GM19025 (cell line): Measurements from ENCODE around the gene IGFBP3.

Source experiments
- ATAC-seq: cut with Tn5 transposase; IDR thresholded peaks from one replicate; pipeline ENCODE4 v1.9.1; 2021; ENCODE audit warnings: mild to moderate bottlenecking, low read depth, moderate library complexity; ENCODE audit not compliant: unreplicated experiment

Gene IGFBP3

DNA sequence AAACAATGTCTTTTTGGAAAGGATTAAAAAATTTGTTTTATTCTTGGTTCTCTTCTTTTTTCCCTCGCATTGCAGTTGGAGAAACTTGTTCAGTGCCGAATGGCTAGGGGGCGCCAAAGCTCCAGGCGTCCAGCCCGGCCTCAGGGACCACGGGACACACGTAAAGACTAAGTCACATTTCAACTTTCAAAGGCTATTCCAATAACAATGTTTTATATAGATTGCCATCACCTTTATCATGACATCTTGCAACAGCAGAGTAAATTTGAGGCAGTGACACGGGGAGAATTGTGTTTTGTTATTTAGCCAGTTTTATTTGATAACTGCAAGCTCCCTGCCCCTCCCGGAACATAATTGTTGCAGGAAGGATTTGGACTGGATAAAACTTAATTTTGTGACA is 2.2 kb upstream of the IGFBP3 start:
- ATAC-seq: no peak

DNA sequence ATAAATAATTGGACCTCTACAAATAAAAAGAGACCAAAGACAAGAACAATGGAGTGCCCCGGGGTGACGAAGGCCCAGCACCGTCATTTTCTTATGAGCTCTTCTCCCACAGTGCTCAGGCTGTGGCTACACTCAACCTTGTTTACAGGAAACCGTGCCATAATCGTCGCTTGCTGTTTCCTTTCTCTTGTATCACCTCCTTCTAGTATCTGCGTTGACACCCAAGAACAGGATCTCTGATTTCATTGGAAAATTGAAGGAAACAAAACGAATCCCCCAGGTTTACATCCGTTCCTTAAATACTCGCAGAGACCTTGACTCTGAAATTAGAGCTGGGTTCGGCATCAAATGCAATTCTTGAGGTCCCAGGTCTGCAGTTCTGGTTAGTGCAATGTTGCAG is 1.7 kb upstream of the IGFBP3 start:
- no peak for ATAC-seq

DNA sequence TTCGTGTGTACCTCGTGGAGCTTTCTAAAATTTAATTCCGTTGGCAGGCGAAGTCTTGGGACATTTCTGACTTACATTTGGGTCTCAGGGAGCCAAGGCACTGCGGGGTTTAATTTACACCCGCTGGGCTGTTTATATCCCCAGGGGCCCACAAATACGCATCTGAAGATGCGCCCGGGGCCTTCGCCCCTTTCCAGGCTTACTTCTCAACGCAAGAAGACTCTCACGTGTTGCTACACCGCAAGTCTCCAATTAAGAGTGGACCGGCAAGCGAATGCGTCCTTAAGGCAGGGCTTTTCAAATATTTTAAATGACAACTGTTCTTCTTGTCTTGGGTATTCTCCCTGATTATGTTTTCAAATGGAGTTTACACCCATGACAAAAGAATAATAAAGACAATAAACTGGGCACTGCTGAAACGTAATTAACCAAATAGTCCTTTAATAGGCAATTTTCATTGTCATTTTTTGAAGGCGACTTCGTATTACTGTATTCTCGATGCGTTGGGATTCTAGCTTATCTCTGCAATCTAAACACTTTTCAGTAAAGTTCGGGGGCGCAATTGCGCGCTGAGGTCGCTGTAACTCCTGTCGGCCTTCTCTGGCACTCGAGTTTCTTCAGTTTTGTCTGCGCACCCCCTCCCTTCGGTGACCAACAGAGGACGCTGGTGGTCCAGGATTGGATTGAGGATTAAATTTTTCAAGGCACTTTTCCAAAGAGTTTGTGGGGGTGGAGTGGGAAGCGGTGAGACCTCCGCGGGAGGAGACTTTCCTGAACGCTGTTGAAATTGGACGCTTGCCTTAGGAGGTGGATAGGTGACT is 837 bp upstream of the IGFBP3 start:
- no peak for ATAC-seq

DNA sequence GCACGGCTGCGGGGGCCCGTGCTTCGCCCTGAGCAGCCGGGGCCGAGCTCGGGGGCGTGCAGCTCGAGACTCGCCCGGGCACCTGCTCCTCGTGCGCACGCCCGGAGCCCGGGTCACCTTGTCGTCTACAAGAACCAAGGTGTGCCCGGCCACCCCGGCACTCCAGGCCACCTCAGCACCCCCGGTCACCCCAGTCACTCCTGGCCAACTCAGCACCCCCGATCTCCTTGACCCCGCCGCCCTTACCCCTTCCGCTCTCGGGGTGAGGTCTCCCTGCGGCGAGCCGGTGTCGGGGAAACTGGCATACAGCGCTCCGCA is 268 bp upstream of the IGFBP3 start:
- no peak for ATAC-seq

DNA sequence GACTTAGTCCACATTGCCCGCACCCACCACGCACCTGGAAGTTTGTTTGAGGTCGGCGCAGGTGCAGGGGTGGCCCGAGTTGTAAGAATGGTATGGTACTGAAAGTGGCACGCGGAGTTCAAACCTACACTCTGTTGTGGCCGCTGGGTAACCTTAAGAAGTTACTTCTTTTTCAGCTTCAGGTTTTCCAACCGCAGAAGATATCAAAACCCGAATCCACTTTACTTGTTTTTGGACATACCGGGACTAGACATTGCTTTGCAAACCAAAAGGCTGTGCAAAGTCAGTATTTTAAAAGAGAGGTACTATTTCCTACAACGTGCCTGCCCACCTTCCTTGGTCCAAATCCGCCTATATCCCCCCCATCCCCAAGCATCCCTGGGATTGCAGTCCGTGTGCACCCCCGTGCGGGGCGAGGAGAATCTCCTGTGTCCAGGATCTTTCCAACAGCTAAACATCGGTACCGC is 1.0 kb downstream of the IGFBP3 start:
- no peak for ATAC-seq

DNA sequence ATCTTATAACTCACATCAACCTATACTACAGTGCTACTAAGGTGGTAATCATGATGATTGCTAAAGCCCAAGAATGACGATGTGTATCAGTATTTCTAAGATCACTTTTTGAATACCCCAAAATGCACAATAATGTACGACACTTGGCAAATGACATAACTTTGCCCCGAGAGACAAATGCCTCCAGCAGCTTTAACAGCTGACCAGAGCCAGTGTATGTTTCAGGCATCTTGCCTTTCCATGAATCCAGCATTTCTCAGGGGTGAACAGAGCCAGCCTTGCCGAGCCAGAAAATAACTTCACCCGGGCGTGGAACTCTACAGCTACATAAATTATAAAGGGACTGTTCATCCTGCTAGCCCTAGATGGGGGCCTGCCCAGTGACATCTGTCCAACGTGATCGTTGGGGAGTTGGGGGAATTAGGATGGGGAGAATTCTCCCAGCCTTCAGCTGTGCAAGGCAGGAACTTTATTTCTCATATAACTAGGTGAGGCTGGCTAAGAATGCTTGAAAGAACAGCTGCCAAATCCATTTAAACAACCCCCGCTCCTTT is 1.8 kb downstream of the IGFBP3 start:
- no peak for ATAC-seq

DNA sequence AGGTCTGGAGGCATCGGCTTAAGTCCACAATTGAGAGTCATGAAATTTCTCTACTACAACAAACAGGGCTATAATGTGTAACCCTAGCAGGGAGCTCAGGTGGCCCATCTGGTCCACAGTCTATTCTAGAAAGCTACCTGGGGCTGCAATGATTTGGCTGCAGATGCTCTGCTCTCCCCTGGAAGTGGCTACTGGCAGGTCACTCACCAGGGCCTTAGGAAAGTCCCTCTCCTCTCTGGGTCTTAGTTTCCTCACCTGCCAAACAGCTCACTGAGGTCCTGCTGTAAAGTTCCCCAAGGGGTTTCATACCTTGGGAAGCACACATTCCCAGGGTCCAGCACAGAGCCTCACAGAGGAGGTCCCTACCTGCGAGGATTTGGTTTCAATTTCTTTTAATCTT is 2.5 kb downstream of the IGFBP3 start:
- no peak for ATAC-seq

DNA sequence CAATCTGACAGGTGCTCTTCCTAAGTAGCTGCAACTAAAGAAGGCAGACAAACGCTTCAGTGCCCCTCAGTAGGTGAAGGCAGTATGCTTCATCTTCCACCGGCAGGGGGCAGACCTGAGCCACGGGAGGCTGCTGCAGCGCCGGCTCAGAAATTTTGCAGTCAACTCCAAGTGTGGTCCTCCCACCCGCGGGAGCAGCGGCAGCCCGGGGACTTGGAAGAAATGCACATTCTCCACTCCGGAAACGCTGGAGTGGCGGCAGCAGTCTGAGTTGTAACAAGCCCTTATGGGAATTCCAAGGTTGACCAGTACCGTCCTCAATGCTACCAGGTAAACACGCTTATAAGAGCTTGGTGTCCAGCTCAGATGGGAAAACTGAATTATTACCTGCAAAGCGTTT is 3.4 kb downstream of the IGFBP3 start:
- ATAC-seq: peak; percentile 50

DNA sequence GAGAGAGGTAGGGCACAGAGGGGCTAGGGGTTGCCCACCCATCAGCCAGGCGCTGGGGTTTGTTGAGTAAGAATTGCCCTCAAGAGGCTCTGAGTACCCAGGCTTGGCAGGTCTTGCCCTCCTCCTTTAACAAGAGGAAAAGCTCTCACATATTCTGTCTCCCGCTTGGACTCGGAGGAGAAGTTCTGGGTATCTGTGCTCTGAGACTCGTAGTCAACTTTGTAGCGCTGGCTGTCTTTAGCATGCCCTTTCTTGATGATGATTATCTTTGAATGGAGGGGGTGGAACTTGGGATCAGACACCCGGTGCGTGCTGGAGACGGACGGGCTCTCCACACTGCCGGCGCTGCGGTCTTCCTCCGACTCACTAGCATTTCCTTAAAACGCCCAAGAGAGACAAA is 4.0 kb downstream of the IGFBP3 start:
- ATAC-seq: no peak

DNA sequence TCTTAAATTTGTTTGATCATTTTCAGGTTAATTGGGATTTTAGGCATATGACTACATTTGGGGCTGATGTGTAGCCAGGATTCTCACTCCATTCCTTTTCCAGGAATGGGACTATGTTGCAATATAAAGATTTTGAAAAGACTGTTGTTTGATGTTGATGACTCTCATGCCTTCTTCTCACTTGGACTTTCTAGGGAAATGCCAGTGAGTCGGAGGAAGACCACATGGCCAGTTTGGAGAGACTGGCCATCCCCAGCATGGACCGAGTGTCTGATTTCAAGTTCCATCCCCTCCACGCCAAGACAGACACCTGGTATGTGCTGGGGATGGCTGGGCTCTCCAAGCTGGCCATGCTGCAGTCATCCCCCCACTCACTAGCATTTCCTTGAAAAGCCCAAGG is 5.5 kb downstream of the IGFBP3 start:
- no peak for ATAC-seq

DNA sequence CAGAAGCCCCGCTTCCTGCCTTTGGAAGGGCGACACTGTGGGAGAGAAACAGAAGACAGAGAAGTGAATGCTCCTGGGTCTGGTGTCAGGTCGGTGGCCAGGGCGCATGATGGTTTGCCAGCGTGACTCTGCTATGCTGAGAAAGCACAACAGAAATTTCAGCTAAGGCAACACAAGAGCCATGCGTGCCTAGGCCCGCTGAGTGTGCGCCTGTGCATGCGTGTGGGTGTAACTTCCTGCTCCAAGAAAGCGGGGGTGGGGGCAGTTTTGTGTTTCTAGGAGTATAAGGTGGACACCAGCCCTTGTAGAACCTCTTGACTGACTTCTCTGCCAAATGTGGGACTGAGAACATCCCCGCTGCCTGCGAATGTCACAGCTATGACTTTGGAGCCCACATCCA is 6.2 kb downstream of the IGFBP3 start:
- ATAC-seq: no peak

DNA sequence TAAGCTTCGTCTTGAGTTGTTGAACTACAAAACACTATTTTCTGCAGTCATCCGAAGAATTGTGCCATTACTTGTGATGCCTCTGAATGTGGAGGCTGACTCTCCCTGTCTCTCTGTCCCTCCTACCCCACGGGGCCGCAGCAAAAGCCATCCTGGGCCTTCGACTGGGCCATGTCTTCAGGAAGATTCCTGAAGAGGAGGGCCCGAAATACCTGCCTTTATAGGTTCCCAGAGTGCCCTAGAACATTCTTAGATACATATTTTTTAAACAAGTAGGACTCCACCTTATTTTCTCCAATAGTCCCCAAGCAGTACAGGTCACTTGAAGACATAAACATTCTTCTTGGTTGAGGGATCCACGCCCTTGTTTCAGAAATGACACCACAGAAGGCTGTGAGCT is 8.1 kb downstream of the IGFBP3 start:
- ATAC-seq: no peak

DNA sequence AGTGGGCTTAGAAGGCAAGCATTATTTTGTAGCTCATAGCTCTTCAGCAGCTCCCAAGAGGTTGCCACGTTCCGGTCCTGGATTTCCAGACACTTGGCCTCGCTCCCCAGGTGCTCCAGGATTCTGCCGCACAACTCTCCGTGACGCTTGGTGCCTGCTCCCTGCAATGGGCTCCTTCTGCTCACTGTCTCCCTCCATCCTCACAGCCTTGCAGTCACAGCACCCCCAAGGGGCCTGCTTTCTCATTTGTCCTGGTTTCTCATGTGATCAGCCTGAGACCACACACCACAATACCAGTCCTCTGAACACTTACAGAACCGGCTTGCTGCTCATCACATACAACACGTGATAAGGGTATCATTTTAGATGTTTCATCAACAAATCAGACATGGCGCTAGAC is 9.8 kb downstream of the IGFBP3 start:
- ATAC-seq: no peak

DNA sequence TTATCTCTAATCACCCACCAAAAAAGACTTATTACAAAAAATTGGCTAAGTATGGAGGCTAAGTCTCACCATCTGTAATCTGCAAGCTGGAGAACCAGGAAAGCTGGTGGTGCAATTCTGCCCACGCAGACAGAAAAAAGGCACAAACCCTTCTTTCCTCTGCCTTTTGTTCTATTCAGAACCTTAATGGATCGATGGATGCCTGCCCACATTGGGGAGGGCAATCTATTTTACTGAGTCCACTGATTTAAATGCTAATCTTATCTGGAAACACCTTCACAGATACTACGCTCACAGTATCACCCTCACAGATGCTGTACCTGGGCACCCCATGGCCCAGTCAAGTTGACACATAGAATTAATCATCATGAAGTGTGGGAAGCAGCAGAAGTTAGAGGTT is 10.2 kb downstream of the IGFBP3 start:
- no peak for ATAC-seq

DNA sequence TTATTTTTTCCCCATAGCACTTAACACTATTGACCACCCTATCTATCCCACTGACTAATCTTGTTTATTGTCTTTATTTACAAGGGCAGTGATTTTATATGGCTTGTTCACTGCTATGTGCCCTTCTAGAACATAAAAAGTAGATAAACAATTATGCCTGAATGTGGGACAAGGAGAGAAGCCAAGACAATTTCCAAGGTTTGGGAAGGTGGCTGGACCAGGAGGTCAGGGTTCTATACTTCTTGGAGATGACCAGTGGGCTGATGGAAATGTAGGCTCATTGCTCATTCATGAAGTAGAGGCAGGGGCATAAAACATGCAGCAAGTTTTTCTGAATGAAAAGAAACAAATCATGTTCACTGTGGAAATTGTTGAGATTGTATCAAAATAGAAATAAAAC is 11.5 kb downstream of the IGFBP3 start:
- no peak for ATAC-seq

DNA sequence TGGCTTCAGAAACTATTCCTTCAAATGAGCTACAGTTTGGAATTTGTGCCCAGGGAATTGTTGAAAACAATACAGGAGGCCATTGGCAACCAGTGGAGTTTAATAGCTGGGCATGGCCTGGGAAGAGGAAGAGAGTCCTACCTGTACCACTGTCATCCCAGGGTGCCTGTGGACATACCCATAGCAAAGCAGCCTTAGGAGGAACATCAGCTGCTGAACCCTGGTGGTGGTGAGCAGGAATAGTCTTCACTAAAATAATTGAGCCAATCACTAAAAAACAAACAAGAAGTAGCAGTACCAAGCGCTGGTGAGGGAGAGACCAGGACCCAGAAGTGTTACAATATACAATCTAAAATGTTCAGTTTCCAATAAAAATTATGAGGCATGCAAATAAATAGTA is 18.3 kb downstream of the IGFBP3 start:
- no peak for ATAC-seq

DNA sequence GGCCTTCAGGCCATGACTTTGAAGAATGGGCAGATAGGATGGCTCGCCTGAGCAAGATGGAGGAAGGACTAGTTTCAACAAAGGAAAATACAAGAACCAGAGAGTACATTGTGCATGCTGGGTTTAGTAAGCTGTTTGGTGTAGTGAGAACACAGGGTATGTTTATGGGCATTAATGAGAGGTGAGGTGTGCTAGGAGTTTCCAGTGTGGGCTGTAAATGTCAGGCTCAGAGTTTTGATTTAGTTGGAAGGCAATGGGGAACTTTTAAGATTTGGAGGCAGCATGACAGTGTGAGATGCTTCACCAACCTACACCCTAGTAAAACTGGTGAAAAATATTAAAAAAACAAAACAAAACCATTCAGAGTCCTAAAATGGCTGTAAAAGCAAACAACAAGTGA is 19.5 kb downstream of the IGFBP3 start:
- ATAC-seq: no peak

DNA sequence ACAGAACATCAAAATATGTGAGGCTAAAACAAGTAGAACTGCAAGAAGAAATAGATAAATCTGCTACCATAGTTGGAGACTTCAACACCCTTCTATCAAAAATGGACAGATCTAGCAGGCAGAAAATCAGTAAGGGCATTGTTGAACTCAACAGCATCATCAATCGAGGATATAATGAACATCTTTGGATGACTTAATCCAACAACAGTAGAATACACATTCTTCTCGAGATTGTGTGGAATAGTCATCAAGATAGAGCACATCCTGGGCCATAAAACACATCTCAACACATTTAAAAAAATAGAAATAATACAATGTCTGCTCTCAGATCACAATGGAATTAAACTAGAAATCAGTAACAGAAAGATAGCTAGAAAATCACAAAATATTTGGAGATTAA is 22.9 kb downstream of the IGFBP3 start:
- ATAC-seq: no peak

DNA sequence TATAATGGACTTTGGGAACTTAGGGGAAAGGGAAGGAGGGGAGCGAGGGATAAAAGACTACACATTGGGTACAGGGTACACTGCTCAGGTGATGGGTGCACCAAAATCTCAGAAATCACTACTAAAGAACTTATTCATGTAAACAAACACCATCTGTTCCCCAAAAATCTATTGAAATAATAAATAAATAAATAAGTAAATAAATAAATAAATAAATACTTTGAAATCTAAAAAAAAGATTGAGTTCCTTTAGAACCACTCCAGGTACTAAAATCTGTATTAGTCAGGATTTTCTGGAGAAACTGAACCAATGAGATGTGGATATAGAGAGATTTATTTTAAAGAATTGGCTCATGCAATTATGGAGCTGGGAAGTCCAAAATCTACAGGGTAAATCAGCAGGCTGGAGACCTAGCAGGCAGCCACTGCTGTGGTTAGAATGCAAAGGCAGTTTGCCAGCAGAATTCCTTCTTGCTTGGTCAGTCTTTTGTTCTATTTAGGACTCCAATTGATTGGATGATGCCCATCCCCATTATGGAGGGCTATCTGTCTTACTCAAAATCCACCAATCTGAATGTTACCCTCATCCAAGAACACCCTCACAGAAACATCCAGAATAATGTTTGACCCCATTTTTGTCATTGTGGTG is 23.9 kb downstream of the IGFBP3 start:
- ATAC-seq: no peak

DNA sequence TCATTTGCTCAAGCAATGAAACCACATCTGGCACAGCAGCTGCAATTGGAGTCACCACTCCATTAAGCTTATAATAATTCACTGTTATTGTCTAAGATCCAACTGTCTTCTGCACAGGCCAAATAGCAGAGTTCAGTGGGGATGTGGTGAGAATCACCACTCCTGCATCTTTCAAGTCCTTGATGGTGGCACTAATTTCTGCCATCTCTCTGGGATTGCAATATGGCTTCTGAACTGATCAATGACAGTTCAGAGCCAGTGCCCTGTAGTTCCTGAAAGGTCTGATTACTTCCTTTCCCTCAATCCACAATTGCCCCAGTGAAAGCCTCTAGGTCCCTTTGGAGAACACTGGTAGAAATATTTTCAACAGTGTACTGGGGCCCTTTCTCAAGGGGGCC is 26.4 kb downstream of the IGFBP3 start:
- ATAC-seq: no peak

DNA sequence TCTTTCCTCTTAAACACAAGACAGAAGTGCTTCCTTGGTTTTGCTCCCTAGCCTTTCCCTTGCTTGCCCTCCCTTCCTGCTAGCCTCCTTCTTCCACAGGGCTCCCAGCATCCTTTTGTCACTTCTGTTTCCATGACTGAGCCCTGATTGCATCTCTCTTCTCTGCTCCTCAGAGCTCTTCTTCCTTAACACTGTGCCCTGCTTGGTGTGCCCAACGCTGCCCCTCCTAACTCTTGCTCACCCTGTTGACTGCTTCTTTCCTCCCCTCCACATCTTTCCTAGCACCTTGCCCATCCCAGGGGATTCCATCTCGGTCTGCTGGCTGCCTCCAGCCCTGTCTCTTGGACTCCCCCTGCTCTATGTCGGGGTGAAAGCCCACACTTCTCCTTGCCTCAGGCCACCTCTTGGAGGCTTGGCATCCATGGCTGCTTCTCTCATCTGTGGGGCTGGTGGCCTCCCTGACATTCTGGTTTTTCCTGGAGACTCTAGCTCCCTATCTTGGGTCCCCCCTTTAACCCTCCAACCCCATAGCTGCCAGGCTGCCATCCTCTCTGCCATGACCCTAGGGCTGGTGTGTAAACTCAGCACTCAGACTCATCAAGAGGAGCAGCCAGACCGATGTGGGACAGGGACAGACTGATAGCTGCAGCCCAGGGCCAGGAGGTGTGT is 26.9 kb downstream of the IGFBP3 start:
- no peak for ATAC-seq
